Measurements from ENCODE around the gene TADA2A.
"Not testable (repeated sequence)": the region's sequence is repeated elsewhere in the genome, so short reads cannot be mapped to it uniquely, and the experiment has no call there.

Gene TADA2A

DNA sequence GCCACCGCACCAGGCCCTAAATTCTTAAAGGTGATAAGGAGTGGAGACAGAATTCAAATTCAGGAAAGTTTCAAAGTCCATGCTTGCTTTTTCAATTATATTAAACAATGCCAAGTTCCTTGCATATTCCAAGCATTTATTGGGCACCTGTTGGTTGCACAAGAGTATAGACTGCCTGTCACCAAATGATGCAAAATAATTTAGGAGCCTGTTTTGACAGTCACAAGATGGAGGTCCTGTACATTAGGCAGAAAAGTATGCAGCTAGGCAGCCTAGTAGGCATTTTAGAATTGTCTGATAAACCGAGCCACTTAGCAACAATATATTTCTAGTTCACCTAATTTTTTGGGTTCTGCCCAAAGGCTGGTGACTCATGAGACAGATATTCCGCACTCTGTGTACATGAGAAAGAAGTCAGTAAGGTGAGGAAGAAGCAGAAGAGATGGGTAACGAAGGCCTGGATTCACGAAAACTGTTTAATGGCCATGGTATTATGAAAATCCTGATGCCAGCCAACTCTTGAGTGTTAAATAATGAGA, 7.4 kb upstream of the TADA2A start:
- DNase-seq (ENCODE audit: low read depth in 2 of 2), result no peak

DNA sequence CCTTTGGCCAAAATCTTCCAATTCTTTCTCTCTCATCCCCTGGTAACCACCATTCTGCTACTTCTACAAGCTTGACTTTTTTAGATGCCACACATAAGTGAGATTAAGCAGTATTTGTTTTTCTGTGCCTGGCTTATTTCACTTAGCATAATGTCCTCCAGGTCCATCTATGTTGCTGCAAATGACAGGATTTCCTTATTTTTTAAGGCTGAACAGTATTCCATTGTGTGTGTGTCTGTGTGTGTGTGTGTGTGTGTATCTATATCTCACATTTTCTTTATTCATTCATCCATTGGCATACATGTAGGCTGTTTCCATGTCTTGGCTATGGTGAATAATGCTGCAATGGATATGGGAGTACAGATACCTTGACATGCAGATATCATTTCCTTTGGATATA, 6.2 kb upstream of the TADA2A start:
- no peak for DNase-seq (ENCODE audit: low read depth in 2 of 2)

DNA sequence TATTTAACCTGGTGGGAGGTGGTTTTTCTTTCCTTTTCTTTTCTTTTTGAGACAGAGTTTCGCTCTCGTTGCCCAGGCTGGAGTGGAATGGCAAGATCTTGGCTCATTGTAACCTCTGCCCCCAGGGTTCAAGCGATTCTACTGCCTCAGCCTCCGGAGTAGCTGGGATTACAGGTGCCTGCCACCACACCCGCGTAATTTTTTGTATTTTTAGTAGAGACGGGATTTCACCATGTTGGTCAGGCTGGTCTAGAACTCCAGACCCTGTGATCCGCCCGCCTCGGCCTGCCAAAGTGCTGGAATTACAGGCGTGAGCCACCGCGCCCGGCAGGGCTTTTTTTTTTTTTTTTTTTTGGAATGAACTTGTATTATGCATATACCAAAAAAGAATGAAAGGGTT, 1.2 kb upstream of the TADA2A start:
- not testable (repeated sequence) for DNase-seq (ENCODE audit: low read depth in 2 of 2)

- no peak for DNase-seq (ENCODE audit: low read depth in 2 of 2)
Observed at GRCh38 chr17:37405955-37406634, 591 bp upstream of the TADA2A start.

DNA sequence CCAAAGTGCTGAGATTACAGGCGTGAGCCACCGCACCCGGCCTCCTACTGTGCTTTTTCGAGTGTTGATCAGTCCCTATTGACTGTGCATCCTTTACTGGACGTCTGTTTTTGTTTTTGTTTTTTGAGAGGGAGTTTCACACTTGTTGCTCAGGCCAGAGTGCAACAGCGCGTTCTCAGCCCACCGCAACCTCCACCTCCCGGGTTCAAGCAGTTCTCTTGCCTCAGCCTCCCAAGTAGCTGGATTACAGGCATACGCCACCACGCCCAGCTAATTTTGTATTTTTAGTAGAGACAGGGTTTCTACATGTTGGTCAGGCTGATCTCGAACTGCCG, 1.4 kb downstream of the TADA2A start:
- not testable (repeated sequence) for DNase-seq (ENCODE audit: low read depth in 2 of 2)

- DNase-seq (ENCODE audit: low read depth in 2 of 2), result no peak
Observed at GRCh38 chr17:37410357-37410756, 3.7 kb downstream of the TADA2A start.

DNA sequence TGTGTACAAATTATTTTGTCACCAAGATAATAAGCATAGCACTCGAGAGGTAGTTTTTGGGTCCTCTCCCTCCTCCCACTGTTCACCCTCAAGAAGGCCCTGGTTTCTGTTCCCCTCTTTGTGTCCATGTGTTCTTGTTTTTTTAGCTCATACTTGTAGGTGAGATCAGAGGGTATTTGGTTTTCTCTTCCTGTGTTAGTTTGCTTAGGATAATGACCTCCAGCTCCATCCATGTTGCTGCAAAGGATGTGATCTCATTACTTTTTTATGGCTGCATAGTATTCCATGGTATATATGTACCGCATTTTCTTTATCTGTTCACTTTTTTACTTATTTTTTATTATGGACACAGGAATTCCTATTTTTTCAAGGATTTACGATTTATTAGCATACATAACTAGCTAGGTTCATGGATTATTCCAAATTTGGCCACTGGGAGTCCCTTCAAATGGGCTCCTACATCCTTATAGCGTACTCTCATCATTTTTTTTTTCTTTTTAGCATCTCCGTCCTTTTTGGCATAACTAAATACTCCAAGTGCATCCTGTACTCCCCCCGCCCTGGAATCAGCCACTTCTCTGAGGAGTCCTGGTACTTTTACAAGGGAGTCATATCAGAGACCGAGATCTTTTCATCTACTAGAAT, 7.3 kb downstream of the TADA2A start:
- DNase-seq (ENCODE audit: low read depth in 2 of 2), result no peak

DNA sequence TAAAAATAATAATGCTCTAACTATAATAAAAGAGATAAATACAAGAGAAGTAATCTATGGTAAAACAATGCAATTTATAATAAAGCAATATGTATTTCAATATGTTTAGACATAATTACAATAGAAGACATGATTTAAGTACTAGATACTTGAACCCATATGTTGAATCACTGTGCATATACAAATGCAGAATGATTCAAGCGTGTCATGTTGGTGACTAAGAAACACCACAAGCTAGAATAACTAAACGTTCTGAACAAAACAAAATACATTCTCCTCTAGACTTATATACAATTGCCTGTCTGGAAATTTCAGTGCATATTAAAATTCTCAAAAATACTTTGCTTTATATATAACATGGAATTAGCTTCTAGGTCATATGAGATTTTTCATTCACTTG, 11.2 kb downstream of the TADA2A start:
- no peak for DNase-seq (ENCODE audit: low read depth in 2 of 2)

DNA sequence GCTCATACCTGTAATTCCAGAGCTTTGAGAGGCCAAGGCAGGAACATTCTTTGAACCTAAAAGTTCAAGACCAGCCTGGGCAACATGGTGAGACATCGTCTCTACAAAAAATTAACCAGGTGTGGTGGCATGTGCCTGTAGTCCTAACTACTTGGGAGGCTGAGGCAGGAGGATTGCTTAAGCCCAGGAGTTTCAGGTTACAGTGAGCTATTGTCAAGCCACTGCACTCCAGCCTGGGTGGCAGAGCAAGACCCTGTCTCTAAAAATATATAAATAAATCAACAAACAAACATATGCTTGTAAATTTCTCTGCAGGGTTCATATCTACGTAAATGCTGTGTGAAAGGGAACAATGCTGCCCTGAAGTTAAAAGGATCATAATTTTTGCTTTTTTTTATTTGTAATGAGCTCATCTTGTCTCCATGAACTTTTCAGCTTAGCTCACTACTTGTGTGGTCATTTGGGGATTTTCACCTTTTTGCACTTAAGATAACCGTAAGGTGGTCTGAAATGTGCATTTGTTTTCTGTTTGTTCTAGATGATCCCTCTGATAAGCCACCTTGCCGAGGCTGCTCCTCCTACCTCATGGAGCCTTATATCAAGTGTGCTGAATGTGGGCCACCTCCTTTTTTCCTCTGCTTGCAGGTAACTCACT, 16.4 kb downstream of the TADA2A start:
- DNase-seq (ENCODE audit: low read depth in 2 of 2), result no peak

DNA sequence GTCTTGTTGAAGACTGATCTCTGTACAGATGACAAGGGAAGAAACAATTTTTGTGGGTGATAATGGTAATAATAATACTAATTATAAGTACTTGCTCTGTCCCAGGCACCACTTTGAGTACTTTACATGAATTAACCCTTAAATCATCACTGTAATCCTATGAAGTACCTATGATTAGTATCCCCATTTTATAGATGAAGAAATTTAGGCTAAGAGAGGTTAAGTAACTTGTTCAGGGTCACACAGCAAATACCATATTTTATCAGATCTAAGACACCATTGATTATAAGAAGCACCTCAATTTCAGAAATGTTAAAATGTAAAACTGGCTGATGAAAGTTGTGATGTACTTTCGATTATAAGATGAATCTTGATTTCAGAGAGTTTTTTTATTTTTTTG, 18.6 kb downstream of the TADA2A start:
- no peak for DNase-seq (ENCODE audit: low read depth in 2 of 2)

DNA sequence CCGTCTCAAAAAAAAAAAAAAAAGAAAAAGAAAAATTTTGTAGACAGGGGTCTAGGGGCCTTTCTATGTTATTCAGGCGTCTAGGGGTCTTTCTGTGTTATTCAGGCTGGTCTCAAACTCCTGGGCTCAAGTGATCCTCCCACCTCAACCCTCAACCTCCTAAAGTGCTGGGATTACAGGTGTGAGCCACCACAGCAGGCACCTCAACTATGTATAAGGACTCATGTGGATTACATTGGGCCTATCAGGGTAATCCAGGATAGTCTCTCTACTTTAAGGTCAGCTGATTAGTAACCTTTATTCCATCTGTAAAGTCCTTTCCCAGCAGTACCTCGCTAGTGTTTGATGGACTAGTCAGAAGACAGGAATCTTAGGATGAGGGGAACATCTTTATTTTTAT, 22.4 kb downstream of the TADA2A start:
- DNase-seq (ENCODE audit: low read depth in 2 of 2), result no peak

DNA sequence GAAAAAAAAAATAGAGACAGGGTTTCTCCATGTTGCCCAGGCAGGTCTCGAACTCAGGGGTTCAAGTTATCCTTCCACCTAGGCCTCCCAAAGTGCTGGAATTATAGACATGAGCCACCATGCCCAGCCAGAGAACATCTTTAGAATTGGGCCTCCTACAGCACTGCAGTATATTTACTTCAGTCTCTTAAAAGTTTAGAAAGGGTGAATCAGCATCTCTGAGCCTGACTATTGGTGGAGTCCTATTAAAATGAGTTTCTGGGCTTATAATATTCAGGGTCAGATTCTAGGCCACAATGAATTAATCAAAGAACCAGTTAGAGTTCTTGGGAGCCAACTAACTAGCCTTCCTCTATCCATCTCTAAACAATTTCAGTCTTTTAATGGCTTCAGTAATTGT, 22.8 kb downstream of the TADA2A start:
- DNase-seq (ENCODE audit: low read depth in 2 of 2), result no peak

DNA sequence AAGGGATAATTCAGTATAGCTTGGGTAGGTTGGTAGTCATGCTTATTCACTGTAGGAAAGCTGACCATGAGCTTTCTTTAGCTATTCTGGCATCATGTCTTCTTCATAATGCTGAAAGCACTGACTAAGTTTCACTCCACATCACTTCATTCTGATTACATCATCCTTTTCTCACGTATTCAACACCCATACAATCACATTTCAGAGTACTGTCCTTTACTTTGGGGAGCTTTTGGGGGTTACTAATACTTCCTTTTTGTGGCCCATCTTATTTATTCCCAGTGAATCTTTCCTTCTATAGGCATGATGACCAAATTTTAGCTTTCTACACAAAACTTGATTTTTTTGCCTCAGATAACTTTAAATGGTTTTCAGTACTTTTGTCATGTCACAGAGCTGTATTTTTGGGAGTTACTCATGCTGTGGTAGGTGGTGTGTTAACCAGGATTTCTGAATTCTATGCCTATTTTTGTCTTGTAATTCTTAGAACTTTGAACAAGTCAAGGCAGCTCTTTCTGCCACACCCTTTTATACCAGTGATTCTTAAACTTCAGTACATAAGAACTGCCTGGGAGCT, 23.5 kb downstream of the TADA2A start:
- DNase-seq (ENCODE audit: low read depth in 2 of 2), result no peak

DNA sequence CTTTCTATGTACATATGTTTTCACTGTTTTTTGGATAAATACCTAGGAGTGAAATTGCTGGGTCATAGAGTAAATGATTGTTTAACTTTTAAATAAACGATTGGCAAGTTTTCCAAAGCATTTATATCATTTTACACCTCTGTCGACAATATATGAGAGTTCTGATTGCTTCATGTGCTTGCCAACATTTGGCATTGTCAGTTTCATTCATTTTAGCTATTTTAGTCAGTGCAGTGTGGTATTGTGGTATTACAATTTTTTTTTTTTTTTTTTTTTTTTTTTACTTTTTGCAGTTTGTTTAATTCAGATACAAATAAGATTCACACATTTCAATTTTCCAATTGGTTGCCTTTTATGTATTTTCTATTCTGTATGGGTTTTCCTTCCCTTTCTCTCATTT, 26.0 kb downstream of the TADA2A start:
- DNase-seq (ENCODE audit: low read depth in 2 of 2), result no peak

DNA sequence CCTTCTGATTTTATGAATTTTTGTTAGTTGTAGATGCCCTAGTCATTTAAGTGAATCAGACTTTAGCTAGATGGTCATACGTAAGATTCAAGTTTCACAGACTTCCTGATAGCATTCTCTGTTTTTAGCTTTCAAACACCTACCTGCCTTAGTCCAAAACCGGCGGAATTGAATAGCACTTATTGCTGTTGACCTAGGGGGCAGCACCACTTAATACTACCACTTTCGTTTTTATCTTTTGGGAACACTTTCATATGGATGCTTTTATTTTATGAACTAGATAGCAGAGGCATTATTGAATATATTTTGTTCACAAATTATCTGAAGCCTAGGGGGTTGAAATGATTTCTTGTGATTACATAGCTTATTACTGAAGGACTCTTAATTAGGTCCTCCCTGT, 31.5 kb downstream of the TADA2A start:
- DNase-seq (ENCODE audit: low read depth in 2 of 2), result no peak

- DNase-seq (ENCODE audit: low read depth in 2 of 2), result no peak
Observed at GRCh38 chr17:37440424-37440823, 33.7 kb downstream of the TADA2A start.

DNA sequence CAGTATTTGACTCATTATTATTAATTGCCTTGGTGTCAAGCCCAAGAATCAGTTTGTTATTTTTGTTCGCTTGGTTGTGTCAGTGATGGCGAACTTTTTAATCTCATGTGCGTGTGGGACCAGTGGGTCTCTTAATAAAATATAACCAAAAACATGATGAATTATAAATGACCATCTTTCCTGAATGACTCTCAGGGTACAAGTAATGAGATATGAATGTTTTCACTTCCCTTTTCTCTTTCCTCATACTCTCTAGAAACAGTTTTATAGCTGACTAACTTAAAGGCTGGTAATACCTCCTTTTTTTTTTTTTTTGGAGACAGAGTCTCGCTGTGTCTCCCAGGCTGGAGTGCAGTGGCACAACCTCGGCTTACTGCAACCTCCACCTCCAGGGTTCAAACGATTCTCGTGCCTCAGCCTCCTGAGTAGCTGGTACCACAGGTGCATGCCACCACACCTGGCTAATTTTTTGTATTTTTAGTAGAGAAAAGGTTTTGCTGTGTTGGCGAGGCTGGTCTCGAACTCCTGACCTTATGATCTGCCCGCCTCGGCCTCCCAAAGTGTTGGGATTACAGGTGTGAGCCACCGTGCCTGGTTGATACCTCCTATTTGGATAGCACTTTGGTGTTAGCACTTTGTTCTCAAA, 34.8 kb downstream of the TADA2A start:
- DNase-seq (ENCODE audit: low read depth in 2 of 2), result not testable (repeated sequence)

DNA sequence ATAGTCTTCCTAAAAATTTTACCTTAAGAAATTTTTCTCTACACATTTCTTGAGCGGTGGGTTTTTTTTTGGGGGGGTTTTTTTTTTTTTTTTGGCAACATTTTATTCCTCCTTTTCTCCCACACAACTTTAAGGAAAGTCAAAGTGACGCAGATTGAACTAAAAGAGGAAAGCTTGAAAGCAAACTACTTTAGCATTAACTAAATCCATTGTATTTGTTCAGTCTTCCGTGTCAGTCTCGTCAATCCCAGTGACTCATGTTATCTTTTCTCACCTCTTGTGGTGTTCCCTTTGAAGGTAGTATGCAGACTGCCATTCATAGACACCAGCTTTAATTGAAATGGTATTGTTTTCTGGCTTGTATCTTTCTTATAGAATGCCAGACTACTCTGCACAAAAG, 39.3 kb downstream of the TADA2A start:
- no peak for DNase-seq (ENCODE audit: low read depth in 2 of 2)

GRCh38 chr17:37447641-37448040, 41.0 kb downstream of the TADA2A start:
- DNase-seq (ENCODE audit: low read depth in 2 of 2), result no peak

DNA sequence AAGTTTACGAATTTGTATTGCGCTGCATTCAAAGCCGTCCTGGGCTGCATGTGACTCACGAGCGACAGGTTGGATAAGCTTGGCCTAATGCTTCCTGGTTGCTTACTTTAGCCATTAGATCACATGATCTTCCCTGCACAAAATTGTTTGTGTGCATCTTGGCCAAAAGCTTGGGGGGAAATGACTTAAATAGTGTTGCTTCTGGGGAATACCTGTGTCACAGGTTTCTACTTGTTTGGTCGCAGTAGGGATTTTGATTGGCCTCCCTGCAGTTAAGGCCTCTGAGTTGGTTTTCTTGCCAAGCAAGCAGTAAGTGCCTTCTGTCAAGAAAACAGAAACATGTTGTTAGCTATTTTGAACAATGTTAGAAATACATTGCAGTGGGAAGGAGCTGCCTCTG, 43.4 kb downstream of the TADA2A start:
- no peak for DNase-seq (ENCODE audit: low read depth in 2 of 2)

- DNase-seq (ENCODE audit: low read depth in 2 of 2), result not testable (repeated sequence)
Observed at GRCh38 chr17:37457801-37458200, 51.1 kb downstream of the TADA2A start.

- no peak for DNase-seq (ENCODE audit: low read depth in 2 of 2)
Observed at GRCh38 chr17:37458805-37459204, 52.1 kb downstream of the TADA2A start.
